Ishikawa (cell line): ENCODE measurements around the gene CYFIP2.

ENCODE experiments used
- CEBPB ChIP-seq: IDR thresholded peaks from 2 replicates; pipeline ENCODE4 v1.6.1; 2012
- CREB1 ChIP-seq: IDR thresholded peaks from 2 replicates; pipeline ENCODE4 v1.6.1; 2012; ENCODE audit warnings: low read depth
- EGR1 ChIP-seq: IDR thresholded peaks from 2 replicates; pipeline ENCODE4 v1.6.1; 2012
- EP300 ChIP-seq: IDR thresholded peaks from 2 replicates; pipeline ENCODE4 v1.6.1; 2012; ENCODE audit warnings: borderline replicate concordance
- FOXM1 ChIP-seq: IDR thresholded peaks from 2 replicates; pipeline ENCODE4 v1.6.1; 2012; ENCODE audit warnings: low read depth, borderline replicate concordance
- MAX ChIP-seq: IDR thresholded peaks from 2 replicates; pipeline ENCODE4 v1.6.1; 2012
- NFIC ChIP-seq: IDR thresholded peaks from 2 replicates; pipeline ENCODE4 v1.6.1; 2012
- RAD21 ChIP-seq: IDR thresholded peaks from 2 replicates; pipeline ENCODE4 v1.6.1; 2012; ENCODE audit warnings: low read depth
- REST ChIP-seq: IDR thresholded peaks from 2 replicates; pipeline ENCODE4 v1.6.1; 2012; ENCODE audit warnings: low read depth, mild to moderate bottlenecking
- TAF1 ChIP-seq: IDR thresholded peaks from 2 replicates; pipeline ENCODE4 v1.6.1; 2012; ENCODE audit warnings: low read depth, mild to moderate bottlenecking
- TCF12 ChIP-seq: IDR thresholded peaks from 2 replicates; pipeline ENCODE4 v1.6.1; 2012; ENCODE audit warnings: low read depth
- TEAD4 ChIP-seq: IDR thresholded peaks from 2 replicates; pipeline ENCODE4 v1.6.1; 2012
- USF1 ChIP-seq: IDR thresholded peaks from 2 replicates; pipeline ENCODE4 v1.6.1; 2012
- YY1 ChIP-seq: IDR thresholded peaks from 2 replicates; pipeline ENCODE4 v1.6.1; 2012; ENCODE audit warnings: low read depth
- ZBTB7A ChIP-seq: IDR thresholded peaks from 2 replicates; pipeline ENCODE4 v1.6.1; 2012; ENCODE audit warnings: low read depth

Gene CYFIP2

GRCh38 chr5:157336423-157336744, 70.5 kb downstream of the CYFIP2 start:
- TF ChIP-seq REST, result no peak
- no peak for TF ChIP-seq ZBTB7A
- no peak for TF ChIP-seq EP300
- TF ChIP-seq FOXM1, result no peak
- no peak for TF ChIP-seq USF1
- TF ChIP-seq YY1, result no peak
- no peak for TF ChIP-seq CEBPB
- no peak for TF ChIP-seq NFIC
- TF ChIP-seq CREB1, result no peak
- TF ChIP-seq TAF1, result no peak
- TF ChIP-seq EGR1, result no peak
- no peak for TF ChIP-seq RAD21
- TF ChIP-seq TCF12, result no peak
- TF ChIP-seq TEAD4, result no peak
- no peak for TF ChIP-seq MAX

- TF ChIP-seq TAF1 (no peak), EGR1 (no peak), MAX (no peak), TCF12 (no peak), FOXM1 (no peak), CEBPB (no peak)
These were observed 73.5 kb downstream of the CYFIP2 start for GRCh38 chr5:157339409-157339808.

GRCh38 chr5:157342822-157343402, 77.0 kb downstream of the CYFIP2 start:
- TF ChIP-seq EGR1 (no peak), RAD21 (peak; percentile 51), YY1 (no peak)

GRCh38 chr5:157343842-157344790, 78.2 kb downstream of the CYFIP2 start:
- no peak for TF ChIP-seq CEBPB

- TF ChIP-seq EGR1 (no peak), MAX (no peak), YY1 (no peak), TCF12 (no peak), EP300 (no peak), REST (no peak), RAD21 (no peak), TEAD4 (no peak), TAF1 (no peak), CREB1 (no peak), FOXM1 (no peak), NFIC (no peak), USF1 (no peak), CEBPB (no peak), ZBTB7A (no peak)
These were observed 79.1 kb downstream of the CYFIP2 start for GRCh38 chr5:157345067-157345466.

- TF ChIP-seq NFIC (no peak), RAD21 (no peak), MAX (no peak), FOXM1 (no peak)
These were observed 79.6 kb downstream of the CYFIP2 start for GRCh38 chr5:157345485-157345884.
